Neuronal stem cell (in vitro differentiated cells): ENCODE data around the gene AP5S1. TPM values are rescaled to one million over a fixed set of nuclear protein-coding genes. Genes with fewer than 3 reads are reported as not detected.

Source experiments
- DNase-seq: peaks from one replicate; pipeline ENCODE4 v3.0.0-alpha.2; 2013; ENCODE audit warnings: low spot score
- H2AFZ ChIP-seq: one replicate; pipeline ENCODE4 v1.6.1; 2013; ENCODE audit warnings: mild to moderate bottlenecking, low read length, inconsistent platforms
- H2AK5ac ChIP-seq: 2 replicates; pipeline ENCODE4 v1.6.1; 2013; ENCODE audit warnings: low read depth, mild to moderate bottlenecking, inconsistent platforms, low read length, moderate library complexity, mixed read lengths
- H2BK120ac ChIP-seq: 2 replicates; pipeline ENCODE4 v1.6.1; 2013; ENCODE audit warnings: low read depth, mild to moderate bottlenecking, inconsistent platforms, low read length, moderate library complexity, mixed read lengths
- H2BK12ac ChIP-seq: one replicate; pipeline ENCODE4 v1.6.1; 2013; ENCODE audit warnings: low read length, inconsistent platforms
- H2BK15ac ChIP-seq: 2 replicates; pipeline ENCODE4 v1.6.1; 2013; ENCODE audit warnings: mild to moderate bottlenecking, low read length, inconsistent platforms, mixed read lengths
- H2BK5ac ChIP-seq: one replicate; pipeline ENCODE4 v1.6.1; 2013; ENCODE audit warnings: inconsistent platforms, mild to moderate bottlenecking, low read length, moderate library complexity
- H3K14ac ChIP-seq: one replicate; pipeline ENCODE4 v1.6.1; 2013; ENCODE audit warnings: low read length, inconsistent platforms
- H3K18ac ChIP-seq: 2 replicates; pipeline ENCODE4 v1.6.1; 2013; ENCODE audit warnings: low read length, inconsistent platforms
- H3K23ac ChIP-seq: 2 replicates; pipeline ENCODE4 v1.6.1; 2013; ENCODE audit warnings: low read depth, mild to moderate bottlenecking, mixed read lengths, low read length, inconsistent platforms; ENCODE audit not compliant: poor library complexity
- H3K27ac ChIP-seq: replicated peaks from 3 replicates; pipeline ENCODE4 v1.5.1; 2013; ENCODE audit warnings: low read length, inconsistent platforms
- H3K27me3 ChIP-seq, 3 experiments: 2 replicates each; pipeline ENCODE4 v1.6.1; 2013; ENCODE audit warnings: low read length in 3 of 3, mild to moderate bottlenecking in 2 of 3, inconsistent platforms in 1 of 3, low read depth in 1 of 3, mixed read lengths in 1 of 3, moderate library complexity in 1 of 3; ENCODE audit not compliant: control insufficient read depth in 3 of 3, insufficient read depth in 3 of 3
- H3K36me3 ChIP-seq, 2 donors: replicated peaks in 1 of 2; 2 replicates each; pipeline ENCODE4 v1.6.1; 2013; ENCODE audit warnings: low read length in 2 of 2; ENCODE audit not compliant: control insufficient read depth in 2 of 2, insufficient read depth in 2 of 2
- H3K4ac ChIP-seq: 2 replicates; pipeline ENCODE4 v1.6.1; 2013; ENCODE audit warnings: inconsistent platforms, mild to moderate bottlenecking, low read length, moderate library complexity
- H3K4me1 ChIP-seq, 2 donors: 1 replicate in 1 of 2; 2 replicates in 1 of 2; pipeline ENCODE4 v1.6.1; 2013; ENCODE audit warnings: low read length in 2 of 2, low read depth in 1 of 2; ENCODE audit not compliant: control insufficient read depth in 2 of 2, insufficient read depth in 1 of 2
- H3K4me2 ChIP-seq: one replicate; pipeline ENCODE4 v1.6.1; 2013; ENCODE audit warnings: mild to moderate bottlenecking, low read length, inconsistent platforms; ENCODE audit not compliant: insufficient read depth, poor library complexity, severe bottlenecking
- H3K4me3 ChIP-seq, 2 donors: 2 replicates each; pipeline ENCODE4 v1.5.1; 2013; ENCODE audit warnings: low read length in 2 of 2, mild to moderate bottlenecking in 2 of 2, inconsistent platforms in 1 of 2, moderate library complexity in 1 of 2
- H3K79me1 ChIP-seq: one replicate; pipeline ENCODE4 v1.6.1; 2013; ENCODE audit warnings: low read depth, mild to moderate bottlenecking, inconsistent platforms, low read length, moderate library complexity
- H3K9ac ChIP-seq: one replicate; pipeline ENCODE4 v1.6.1; 2013; ENCODE audit warnings: mild to moderate bottlenecking, low read depth, low read length, inconsistent platforms; ENCODE audit not compliant: poor library complexity
- H3K9me3 ChIP-seq, 2 donors: replicated peaks in 1 of 2; 2 replicates each; pipeline versions ENCODE3 to v1.6.1; 2013; ENCODE audit warnings: low read length in 2 of 2, mild to moderate bottlenecking in 2 of 2, inconsistent platforms in 1 of 2, low read depth in 1 of 2, mixed read lengths in 1 of 2, moderate library complexity in 1 of 2; ENCODE audit not compliant: control insufficient read depth in 2 of 2, insufficient read depth in 1 of 2
- H4K8ac ChIP-seq: one replicate; pipeline ENCODE4 v1.6.1; 2013; ENCODE audit warnings: low read depth, mild to moderate bottlenecking, inconsistent platforms, low read length, moderate library complexity
- H4K91ac ChIP-seq: one replicate; pipeline ENCODE4 v1.6.1; 2013; ENCODE audit warnings: low read length, low read depth, mild to moderate bottlenecking, inconsistent platforms; ENCODE audit not compliant: poor library complexity
- WGBS, 2 donors: extraction: QIAGEN DNeasy Blood & Tissue Kit; methylation state at CpG; one replicate each; pipeline ENCODE4 v1.1.7; 2013; ENCODE audit warnings: missing lambda C conversion rate in 2 of 2, mixed read lengths in 1 of 2; ENCODE audit not compliant: insufficient read length in 2 of 2, insufficient replicate concordance in 1 of 2; ENCODE audit errors: extremely low coverage in 2 of 2; 5-methylcytosine and 5-hydroxymethylcytosine counted together
- polyA plus RNA-seq, 2 experiments: library from polyadenylated mRNA; stranded (reverse); fragments of 200-250 nt; gene quantifications; one replicate each; pipeline ENCODE4 v1.2.3, GENCODE V29; 2013

AP5S1 gene, protein sequence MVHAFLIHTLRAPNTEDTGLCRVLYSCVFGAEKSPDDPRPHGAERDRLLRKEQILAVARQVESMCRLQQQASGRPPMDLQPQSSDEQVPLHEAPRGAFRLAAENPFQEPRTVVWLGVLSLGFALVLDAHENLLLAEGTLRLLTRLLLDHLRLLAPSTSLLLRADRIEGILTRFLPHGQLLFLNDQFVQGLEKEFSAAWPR
- 1.3 TPM for polyA plus RNA-seq (2013, experiment 1 of 2)
- 1.3 TPM for polyA plus RNA-seq (2013, experiment 2 of 2)

DNA sequence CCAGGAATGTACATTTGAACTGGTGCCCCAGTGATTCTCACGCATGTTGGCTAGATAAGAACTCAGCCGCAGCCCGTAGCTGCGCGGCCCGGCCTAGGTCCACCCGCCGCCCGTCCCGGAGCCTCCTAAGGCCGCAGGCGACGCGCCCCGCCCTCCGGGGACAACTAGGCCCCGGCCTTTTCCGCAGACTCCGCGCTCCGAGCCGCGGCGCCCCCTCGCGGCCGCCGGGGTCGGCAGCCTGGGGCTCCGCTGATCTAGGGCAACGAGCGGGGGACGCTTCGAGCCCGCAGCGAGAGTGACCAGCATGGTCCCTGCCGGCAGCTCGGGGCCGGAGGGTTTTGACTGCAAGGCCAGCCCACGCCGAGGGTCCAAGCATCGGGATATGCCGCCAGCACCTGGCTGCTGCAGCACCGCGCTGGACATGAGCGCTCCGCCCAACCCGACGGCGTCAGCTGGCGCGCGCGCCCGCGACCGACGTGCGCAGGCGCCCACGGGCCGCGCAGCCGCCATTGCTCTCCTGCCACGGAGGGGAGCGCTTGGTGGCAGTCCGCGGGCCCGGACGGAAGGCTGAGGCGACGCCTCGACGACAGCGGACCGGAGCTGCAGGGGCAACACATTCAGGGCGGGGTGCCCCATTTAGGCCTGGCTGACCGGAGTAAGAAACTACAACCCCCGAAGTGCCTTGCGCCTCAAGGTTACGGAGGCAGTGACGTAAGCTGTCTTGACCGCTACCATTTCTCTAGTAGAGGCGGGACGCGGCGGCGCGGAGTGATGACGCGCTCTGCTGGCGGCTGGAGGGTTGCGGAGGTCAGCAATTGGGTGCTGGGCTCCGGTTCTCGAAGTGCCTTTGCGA is at the start of gene AP5S1:
TSS of gene AP5S1 (plus strand) at position 500 of the 853 bp plus-strand sequence. CDS start 1,571 bp downstream, outside the sequence.
- Histone ChIP-seq H2BK12ac (peak within 1 kb of the TSS; percentile 89), H3K27ac (peak within 1 kb of the TSS; percentile 96), H3K4me3 (peak within 1 kb of the TSS; percentile 94 to 99), H3K14ac (peak within 1 kb of the TSS; percentile 100), H3K18ac (peak within 1 kb of the TSS; percentile 100), H2BK15ac (peak within 1 kb of the TSS; percentile 52), H3K4me2 (peak within 1 kb of the TSS; percentile 78), H3K27me3 (no peaks in the 10 kb centered on the region), H2AFZ (peak within 1 kb of the TSS; percentile 100), H2BK120ac (no peak within 1 kb of the TSS), H3K9me3 (no peaks in the 10 kb centered on the region), H3K36me3 (peaks cover 6 to 24% of the 10 kb centered on the region in 2 donors), H4K8ac (peak within 1 kb of the TSS; percentile 86), H2BK5ac (peak within 1 kb of the TSS; percentile 91), H3K23ac (peak within 1 kb of the TSS; percentile 100), H2AK5ac (peak within 1 kb of the TSS; percentile 93), H3K4me1 (peaks cover 7 to 11% of the 10 kb centered on the region in 2 donors), H3K79me1 (peaks cover 3% of the 10 kb centered on the region), H3K9ac (peak within 1 kb of the TSS; percentile 99), H3K4ac (no peak within 1 kb of the TSS), H4K91ac (no peak within 1 kb of the TSS)
- DNase-seq, result peak; percentile 96
- WGBS, 2 donors, result no CpG with 5 or more reads among the region's 96 CpGs

DNA sequence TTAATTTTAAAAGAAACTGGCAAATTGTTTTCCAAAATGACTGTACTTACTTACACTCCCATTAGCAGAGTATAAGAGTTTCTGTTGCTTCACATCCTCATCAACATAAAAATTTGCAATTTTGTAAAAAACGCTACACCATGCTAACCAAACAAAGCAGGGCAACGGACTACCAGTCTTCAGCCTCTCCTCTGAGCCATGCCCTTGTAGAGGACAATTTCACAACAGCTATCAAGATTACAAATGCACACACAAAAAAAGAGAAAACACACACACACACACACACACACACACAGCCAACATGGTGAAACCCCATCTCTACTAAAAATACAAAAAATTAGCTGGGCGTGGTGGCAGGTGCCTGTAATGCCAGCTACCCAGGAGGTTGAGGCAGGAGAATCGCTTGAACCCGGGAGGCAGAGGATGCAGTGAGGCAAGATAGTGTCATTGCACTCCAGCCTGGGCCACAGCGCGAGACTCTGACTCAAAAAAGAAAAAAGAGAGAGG is 48.7 kb upstream of the AP5S1 start:
- H3K14ac ChIP-seq, result no peak overlapping the region
- H2BK120ac ChIP-seq, result no peak overlapping the region
- H3K4ac ChIP-seq, result no peak overlapping the region
- no peak overlapping the region for H2BK15ac ChIP-seq
- H3K27ac ChIP-seq, result no peak overlapping the region
- H3K4me3 ChIP-seq, result no peak overlapping the region
- peaks cover 6% of the 10 kb centered on the region for H3K79me1 ChIP-seq
- no peak overlapping the region for H4K91ac ChIP-seq
- H3K9ac ChIP-seq, result no peak overlapping the region
- H3K4me1 ChIP-seq, result peaks cover 8 to 9% of the 10 kb centered on the region in 2 donors
- H3K23ac ChIP-seq, result no peak overlapping the region
- H3K36me3 ChIP-seq, result no peaks in the 10 kb centered on the region
- H3K9me3 ChIP-seq, result peaks cover 3 to 4% of the 10 kb centered on the region in 2 donors
- no peak overlapping the region for H2BK12ac ChIP-seq
- H2BK5ac ChIP-seq, result no peak overlapping the region
- H3K27me3 ChIP-seq, result peaks cover 0 to 22% (median 0%) of the 10 kb centered on the region in 3 experiments
- H2AK5ac ChIP-seq, result no peak overlapping the region
- H3K18ac ChIP-seq, result no peak overlapping the region
- no peak overlapping the region for H2AFZ ChIP-seq
- no peak for DNase-seq
- H4K8ac ChIP-seq, result no peak overlapping the region
- no CpG with 5 or more reads among the region's 7 CpGs for WGBS, 2 donors
- H3K4me2 ChIP-seq, result no peak overlapping the region

DNA sequence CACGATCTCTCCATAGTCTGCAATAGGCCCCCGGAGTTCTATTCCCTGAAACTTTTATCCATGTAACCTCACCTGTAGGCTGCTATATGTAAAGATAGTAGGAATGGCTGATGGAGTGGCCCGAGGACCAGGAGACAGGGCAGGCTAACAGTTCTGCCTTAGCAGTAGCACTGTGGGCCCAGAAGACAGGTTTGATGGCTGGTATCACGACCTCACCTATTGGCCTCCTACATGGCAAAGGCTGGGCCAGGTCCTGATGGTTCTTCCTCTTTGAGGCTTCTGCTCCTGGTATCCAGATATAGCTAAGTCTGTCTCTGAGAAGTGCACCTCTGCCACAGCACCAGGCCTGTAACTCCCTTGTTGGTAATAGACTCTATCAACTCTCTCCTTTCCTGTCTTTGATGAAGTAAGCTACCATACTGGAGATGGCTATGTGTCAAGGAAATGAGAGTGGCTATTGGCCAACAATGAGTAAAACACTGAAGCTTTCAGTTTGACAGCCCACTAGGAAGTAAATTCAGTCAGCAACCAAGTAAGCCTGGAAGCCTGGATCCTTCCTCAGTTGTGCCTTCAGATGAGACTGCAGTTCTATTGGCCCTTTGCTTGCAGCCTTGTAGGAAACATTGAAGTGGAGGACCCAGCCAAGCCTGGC is 44.8 kb upstream of the AP5S1 start:
- H3K27ac ChIP-seq, result no peak overlapping the region
- H3K4me3 ChIP-seq, result no peak overlapping the region
- H3K79me1 ChIP-seq, result no peaks in the 10 kb centered on the region
- no peak overlapping the region for H3K14ac ChIP-seq
- H3K27me3 ChIP-seq, result peaks cover 2 to 53% (median 34%) of the 10 kb centered on the region in 3 experiments
- H2BK15ac ChIP-seq, result no peak overlapping the region
- no peak overlapping the region for H4K91ac ChIP-seq
- H4K8ac ChIP-seq, result no peak overlapping the region
- H3K4ac ChIP-seq, result no peak overlapping the region
- H2BK120ac ChIP-seq, result no peak overlapping the region
- no peak overlapping the region for H2BK5ac ChIP-seq
- WGBS, 2 donors, result no CpG with 5 or more reads among the region's 4 CpGs
- H2AFZ ChIP-seq, result no peak overlapping the region
- H3K9ac ChIP-seq, result no peak overlapping the region
- H2AK5ac ChIP-seq, result no peak overlapping the region
- H3K23ac ChIP-seq, result no peak overlapping the region
- H2BK12ac ChIP-seq, result no peak overlapping the region
- H3K9me3 ChIP-seq, result peaks cover 3 to 4% of the 10 kb centered on the region in 2 donors
- no peak for DNase-seq
- no peak overlapping the region for H3K4me2 ChIP-seq
- H3K18ac ChIP-seq, result no peak overlapping the region
- no peaks in the 10 kb centered on the region for H3K36me3 ChIP-seq
- peaks cover 0 to 7% of the 10 kb centered on the region in 2 donors for H3K4me1 ChIP-seq
